Heart left ventricle (tissue), 13 donors: ENCODE measurements around the gene TMEM120B.
"Not testable (repeated sequence)": the region's sequence is repeated elsewhere in the genome, so short reads cannot be mapped to it uniquely, and the experiment has no call there.

ENCODE experiments used
- POLR2A ChIP-seq, 2 donors: fragments of 450-650 bp; IDR thresholded peaks; one replicate each; pipeline ENCODE4 v1.6.1; 2017; ENCODE audit warnings: antibody characterized with exemption in 2 of 2, mild to moderate bottlenecking in 2 of 2, moderate library complexity in 2 of 2
- TF ChIP-seq, protein P1 (sequence below), 12 donors: fragments of 200-600 bp; sonication (generic) in 4 of 12; IDR thresholded peaks; one replicate each; pipeline versions ENCODE4 v1.5.0 to v1.8.0; 2018 to 2022; ENCODE audit warnings: antibody characterized with exemption in 12 of 12, mild to moderate bottlenecking in 5 of 12
- donor health status: ischemic (EF 13 %, LVEDD 7.1; RV severe dilation, severe dysfunction).
- donor health status: DM: no; HTN: yes; CAD: no.
- donor health status: DM: no; HTN: no; CAD: no.
- donor health status: ischemic (EF 25% LVEDD 6.9; RV normal size, moderate dysfunction).
- donor health status: ischemic (EF 25% LVEDD 5.7; RV mildly dilated, moderate dysfunction).
- donor health status: ischemic (EF 35%, LVEDD 5.7; RV mildly dilated, moderate dysfunction).
- donor health status: nonischemic (EF 11% LVEDD 7.7; RV severe dilation, severe dysfunction).
- donor health status: DM: yes; HTN: yes; CAD: no.
- donor health status: PGD.
- donor health status: ischemic (EF 29% LVEDD 5.4; RV normal size, mild dysfunction).
- donor health status: nonischemic (EF 23%, LVEDD 6.1; RV moderate dilation, normal function).

GRCh38 chr12:121745545-121745944 is 33.0 kb downstream of the TMEM120B start:
- not testable (repeated sequence) for TF ChIP-seq POLR2A (IDR thresholded peaks at IDR 0.05)
- TF ChIP-seq, protein P1, sequence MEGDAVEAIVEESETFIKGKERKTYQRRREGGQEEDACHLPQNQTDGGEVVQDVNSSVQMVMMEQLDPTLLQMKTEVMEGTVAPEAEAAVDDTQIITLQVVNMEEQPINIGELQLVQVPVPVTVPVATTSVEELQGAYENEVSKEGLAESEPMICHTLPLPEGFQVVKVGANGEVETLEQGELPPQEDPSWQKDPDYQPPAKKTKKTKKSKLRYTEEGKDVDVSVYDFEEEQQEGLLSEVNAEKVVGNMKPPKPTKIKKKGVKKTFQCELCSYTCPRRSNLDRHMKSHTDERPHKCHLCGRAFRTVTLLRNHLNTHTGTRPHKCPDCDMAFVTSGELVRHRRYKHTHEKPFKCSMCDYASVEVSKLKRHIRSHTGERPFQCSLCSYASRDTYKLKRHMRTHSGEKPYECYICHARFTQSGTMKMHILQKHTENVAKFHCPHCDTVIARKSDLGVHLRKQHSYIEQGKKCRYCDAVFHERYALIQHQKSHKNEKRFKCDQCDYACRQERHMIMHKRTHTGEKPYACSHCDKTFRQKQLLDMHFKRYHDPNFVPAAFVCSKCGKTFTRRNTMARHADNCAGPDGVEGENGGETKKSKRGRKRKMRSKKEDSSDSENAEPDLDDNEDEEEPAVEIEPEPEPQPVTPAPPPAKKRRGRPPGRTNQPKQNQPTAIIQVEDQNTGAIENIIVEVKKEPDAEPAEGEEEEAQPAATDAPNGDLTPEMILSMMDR (IDR thresholded peaks at IDR 0.05): not testable (repeated sequence)
